ENCODE data around the gene XPNPEP2. TPM values are rescaled to one million over a fixed set of nuclear protein-coding genes. Genes with fewer than 3 reads are reported as not detected.

XPNPEP2 gene
- total RNA-seq, 2 donors from 2014 or later, result 0.20 to 0.31 TPM

GRCh38 chrX:129791336-129791735, 52.6 kb downstream of the XPNPEP2 start:
- Histone ChIP-seq H3K4me1 (ENCODE audit: control insufficient read depth, insufficient read depth, low read length) (no peaks in the 10 kb centered on the region), H3K27ac (ENCODE audit: low read depth, low read length) (no peak overlapping the region), H3K27me3 (ENCODE audit: control insufficient read depth, insufficient read depth, low read length, poor library complexity, severe bottlenecking) (no peaks in the 10 kb centered on the region), H3K9ac (ENCODE audit: extremely low read depth, low read length, poor library complexity, severe bottlenecking) (no peak overlapping the region), H3K4me3 (ENCODE audit: low read length) (no peak overlapping the region), H3K9me3 (ENCODE audit: control insufficient read depth, low read length) (no peaks in the 10 kb centered on the region), H3K36me3 (ENCODE audit: control insufficient read depth, insufficient read depth, low read length) (no peaks in the 10 kb centered on the region)
- Mint-ChIP-seq H3K4me1 (peaks cover 6% of the 10 kb centered on the region), H3K9me3 (peaks cover 24% of the 10 kb centered on the region), H3K27me3 (ENCODE audit: insufficient read depth) (no peaks in the 10 kb centered on the region), H3K27ac (no peak overlapping the region), H3K36me3 (ENCODE audit: low read depth) (no peaks in the 10 kb centered on the region), H3K4me3 (no peak overlapping the region)
- no peak for TF ChIP-seq CTCF (conservative IDR thresholded peaks at IDR 0.05)
- DNase-seq, result no peak
- WGBS, 2 experiments (ENCODE audit: insufficient coverage in 1 of 2, insufficient read length in 1 of 2), result 93 to 100% methylated on average over 1 to 8 of the region's 8 CpGs

- 93 to 100% methylated on average over 2 to 11 of the region's 11 CpGs for WGBS, 2 experiments (ENCODE audit: insufficient coverage in 1 of 2, insufficient read length in 1 of 2)
- no peak overlapping the region for H3K9ac ChIP-seq (ENCODE audit: extremely low read depth, low read length, poor library complexity, severe bottlenecking)
- H3K27me3 ChIP-seq (ENCODE audit: control insufficient read depth, insufficient read depth, low read length, poor library complexity, severe bottlenecking), result no peaks in the 10 kb centered on the region
Measured at GRCh38 chrX:129791961-129792570, 53.3 kb downstream of the XPNPEP2 start.

GRCh38 chrX:129792586-129793291, 54.0 kb downstream of the XPNPEP2 start:
- Histone ChIP-seq H3K9ac (ENCODE audit: extremely low read depth, low read length, poor library complexity, severe bottlenecking) (no peak overlapping the region), H3K9me3 (ENCODE audit: control insufficient read depth, low read length) (no peaks in the 10 kb centered on the region), H3K27ac (ENCODE audit: low read depth, low read length) (no peak overlapping the region), H3K4me1 (ENCODE audit: control insufficient read depth, insufficient read depth, low read length) (no peaks in the 10 kb centered on the region), H3K27me3 (ENCODE audit: control insufficient read depth, insufficient read depth, low read length, poor library complexity, severe bottlenecking) (no peaks in the 10 kb centered on the region), H3K4me3 (ENCODE audit: low read length) (no peak overlapping the region), H3K36me3 (ENCODE audit: control insufficient read depth, insufficient read depth, low read length) (no peaks in the 10 kb centered on the region)
- Mint-ChIP-seq H3K4me3 (no peak overlapping the region), H3K27ac (no peak overlapping the region), H3K4me1 (peaks cover under 1% of the 10 kb centered on the region), H3K36me3 (ENCODE audit: low read depth) (no peaks in the 10 kb centered on the region), H3K9me3 (peaks cover 19% of the 10 kb centered on the region), H3K27me3 (ENCODE audit: insufficient read depth) (no peaks in the 10 kb centered on the region)
- WGBS, 2 experiments (ENCODE audit: insufficient coverage in 1 of 2, insufficient read length in 1 of 2), result 89 to 96% methylated on average over 3 to 17 of the region's 18 CpGs
- no peak for DNase-seq
- no peak for TF ChIP-seq CTCF (conservative IDR thresholded peaks at IDR 0.05)

More at GRCh38 chrX:129791961-129792570, 53.3 kb downstream of the XPNPEP2 start:
- H3K4me1 Mint-ChIP-seq, result peaks cover 6% of the 10 kb centered on the region
- no peak for DNase-seq
- no peak overlapping the region for H3K27ac ChIP-seq (ENCODE audit: low read depth, low read length)
- no peaks in the 10 kb centered on the region for H3K36me3 ChIP-seq (ENCODE audit: control insufficient read depth, insufficient read depth, low read length)
- H3K27ac Mint-ChIP-seq, result no peak overlapping the region
- H3K27me3 Mint-ChIP-seq (ENCODE audit: insufficient read depth), result no peaks in the 10 kb centered on the region
- H3K4me1 ChIP-seq (ENCODE audit: control insufficient read depth, insufficient read depth, low read length), result no peaks in the 10 kb centered on the region
- H3K4me3 Mint-ChIP-seq, result no peak overlapping the region
- H3K9me3 Mint-ChIP-seq, result peaks cover 24% of the 10 kb centered on the region
- no peak for TF ChIP-seq CTCF (conservative IDR thresholded peaks at IDR 0.05)
- no peaks in the 10 kb centered on the region for H3K36me3 Mint-ChIP-seq (ENCODE audit: low read depth)
- H3K9me3 ChIP-seq (ENCODE audit: control insufficient read depth, low read length), result no peaks in the 10 kb centered on the region
- H3K4me3 ChIP-seq (ENCODE audit: low read length), result no peak overlapping the region

Measured in endodermal cell (in vitro differentiated cells).